K562 (cell line): ENCODE results near the gene PSD4.

Experiments used
- PTBP1 ChIP-seq: fragments of 200-400 bp; formaldehyde crosslinking; IDR thresholded peaks from 2 replicates; pipeline ENCODE4 v1.6.1; 2017; ENCODE audit warnings: low read depth, low read length
- ZNF121 ChIP-seq: sonication (generic); formaldehyde crosslinking; conservative IDR thresholded peaks from 2 replicates; pipeline ENCODE4 v1.8.0; 2022; ENCODE audit warnings: missing genetic modification reagents

DNA sequence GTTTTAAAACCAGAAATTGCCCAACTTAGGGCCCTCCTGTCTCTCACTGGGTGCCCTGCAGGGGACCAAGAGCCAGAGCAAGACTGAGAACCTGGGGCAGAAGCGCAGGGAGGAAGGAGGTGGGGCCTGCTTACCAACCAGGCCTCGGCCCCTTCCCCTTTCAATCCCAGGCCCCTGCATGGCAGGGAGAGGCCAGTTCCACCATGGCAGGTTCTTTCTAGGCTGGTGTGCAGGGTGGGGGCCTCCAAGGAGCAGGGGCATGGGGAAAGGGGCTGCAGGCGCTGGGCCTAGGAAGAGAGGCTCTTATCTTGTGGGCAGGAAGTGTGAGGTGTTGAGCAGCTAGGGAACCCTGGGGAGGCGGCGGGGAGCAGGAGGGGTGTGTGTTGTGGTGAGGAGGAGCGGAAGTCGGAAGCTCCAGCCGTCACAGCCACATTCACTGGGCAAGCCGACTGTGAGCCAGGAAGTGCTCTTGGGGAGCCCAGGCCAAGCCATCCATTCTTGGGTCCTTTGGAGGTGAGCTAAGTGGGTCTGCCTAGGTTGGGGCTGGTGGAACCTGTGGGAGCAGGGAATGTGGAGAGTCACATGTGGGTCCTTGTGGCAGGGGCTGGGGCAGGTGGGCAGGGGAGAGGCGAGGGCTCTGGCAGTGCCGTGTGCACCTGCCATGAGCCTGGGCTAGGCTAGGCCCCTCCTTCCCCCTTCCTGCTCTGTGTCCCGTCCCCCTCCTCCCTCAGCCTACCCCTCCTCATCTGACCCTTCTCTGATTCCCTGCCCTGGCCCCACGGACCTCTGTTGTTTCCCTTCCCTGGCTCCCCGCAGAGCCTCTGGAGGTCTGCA lies at the start of gene PSD4:
- TF ChIP-seq PTBP1 (no peak), ZNF121 (CRISPR knock-in tag) (no peak)
